Endothelial cell of umbilical vein (primary cell): ENCODE data around the gene ADAMTS12. TPM values are rescaled to one million over a fixed set of nuclear protein-coding genes. Genes with fewer than 3 reads are reported as not detected.

Experiments used
- BruUV-seq: library from RNA; stranded (reverse); fragments of 400-500 nt; replicated peaks from 2 replicates; lab custom pipeline; 2021; lab: Mats Ljungman, UMichigan
- CTCF ChIA-PET: fragments of 300-600, 350-600 bp; sonication (Branson Sonifier 250); formaldehyde crosslinking; loops from one replicate; lab custom pipeline; 2021; ENCODE audit warnings: antibody characterized with exemption, inconsistent platforms; lab: Charles Lee
- POLR2A ChIA-PET: fragments of 300-600, 350-600 bp; sonication (Branson Sonifier 250); formaldehyde crosslinking; loops from one replicate; lab custom pipeline; 2021; ENCODE audit warnings: antibody characterized with exemption, inconsistent platforms; lab: Charles Lee
- DNase-seq: peaks from one replicate; pipeline ENCODE4 v3.0.0-alpha.2; 2011; ENCODE audit warnings: low read depth, low spot score
- FAIRE-seq: peaks from 2 replicates; lab custom pipeline; 2011; peaks lifted over from hg19 to GRCh38; lab: Jason Lieb, UNC
- H2AFZ ChIP-seq: 2 replicates; pipeline ENCODE4 v1.6.0; 2012; ENCODE audit warnings: low read depth, low read length, control low read depth, inconsistent platforms
- H3K27ac ChIP-seq: 2 replicates; pipeline ENCODE4 v1.5.1; 2011; ENCODE audit warnings: low read depth, mild to moderate bottlenecking, control low read depth, low read length, moderate library complexity; ENCODE audit not compliant: insufficient read depth
- H3K27me3 ChIP-seq, 2 experiments: 2 replicates each; pipeline versions ENCODE4 v1.6.0 to v1.6.1; 2011; ENCODE audit warnings: low read length in 2 of 2, mixed read lengths in 1 of 2; ENCODE audit not compliant: control insufficient read depth in 2 of 2, insufficient read depth in 2 of 2
- H3K36me3 ChIP-seq, 2 experiments: 2 replicates in 1 of 2; 3 replicates in 1 of 2; pipeline ENCODE4 v1.5.1; 2011; ENCODE audit warnings: low read length in 2 of 2, mild to moderate bottlenecking in 1 of 2, moderate library complexity in 1 of 2; ENCODE audit not compliant: control insufficient read depth in 2 of 2, insufficient read depth in 2 of 2; ENCODE audit errors: extremely low read depth in 1 of 2
- H3K4me1 ChIP-seq: 3 replicates; pipeline ENCODE4 v1.5.1; 2011; ENCODE audit warnings: mild to moderate bottlenecking, low read length; ENCODE audit not compliant: control insufficient read depth, insufficient read depth; ENCODE audit errors: extremely low read depth
- H3K4me2 ChIP-seq: 2 replicates; pipeline ENCODE4 v1.6.1; 2011; ENCODE audit warnings: low read length, control low read depth, mixed read lengths; ENCODE audit not compliant: insufficient read depth
- H3K4me3 ChIP-seq, 3 experiments: fragments of 200-600 bp in 1 of 3; sonication (generic), shearing (Covaris generic) in 1 of 3; replicated peaks in 1 of 3; 2 replicates each; pipeline ENCODE4 v1.5.1; 2011 to 2016; ENCODE audit warnings: control low read depth in 3 of 3, low read length in 3 of 3, mild to moderate bottlenecking in 2 of 3, inconsistent platforms in 1 of 3, low read depth in 1 of 3, moderate library complexity in 1 of 3; ENCODE audit not compliant: insufficient read depth in 1 of 3
- H3K79me2 ChIP-seq: 2 replicates; pipeline ENCODE4 v1.6.0; 2012; ENCODE audit warnings: low read length, inconsistent platforms; ENCODE audit not compliant: control insufficient read depth, insufficient read depth
- H3K9ac ChIP-seq: replicated peaks from 2 replicates; pipeline ENCODE3; 2011; ENCODE audit warnings: low read length, control low read depth; ENCODE audit not compliant: insufficient read depth; ENCODE audit errors: extremely low read depth
- H3K9me1 ChIP-seq: replicated peaks from 3 replicates; pipeline ENCODE4 v1.6.0; 2011; ENCODE audit warnings: mild to moderate bottlenecking, low read length; ENCODE audit not compliant: control insufficient read depth, insufficient read depth; ENCODE audit errors: extremely low read depth
- H3K9me3 ChIP-seq: replicated peaks from 2 replicates; pipeline ENCODE4 v1.5.1; 2012; ENCODE audit warnings: low read length, inconsistent platforms; ENCODE audit not compliant: control insufficient read depth, insufficient read depth
- H4K20me1 ChIP-seq: replicated peaks from 2 replicates; pipeline ENCODE3; 2011; ENCODE audit warnings: mild to moderate bottlenecking, low read length; ENCODE audit not compliant: control insufficient read depth, insufficient read depth; ENCODE audit errors: extremely low read depth
- EZH2 ChIP-seq: IDR thresholded peaks from 2 replicates; pipeline ENCODE4 v1.6.1; 2012; ENCODE audit warnings: borderline replicate concordance, low read depth, mild to moderate bottlenecking, moderate library complexity, low read length, inconsistent platforms; ENCODE audit not compliant: severe bottlenecking
- FOS ChIP-seq: IDR thresholded peaks from 2 replicates; pipeline ENCODE4 v1.6.1; 2011; ENCODE audit warnings: mild to moderate bottlenecking, low read length, moderate library complexity, borderline replicate concordance; ENCODE audit not compliant: insufficient read depth
- GATA2 ChIP-seq: IDR thresholded peaks from 2 replicates; pipeline ENCODE4 v1.7.0; 2011; ENCODE audit warnings: low read depth, mild to moderate bottlenecking, moderate library complexity, mixed read lengths, low read length; ENCODE audit not compliant: insufficient read length, insufficient read depth
- JUN ChIP-seq: IDR thresholded peaks from 2 replicates; pipeline ENCODE4 v1.6.1; 2011; ENCODE audit warnings: borderline replicate concordance, low read depth; ENCODE audit not compliant: insufficient read length, insufficient read depth
- MYC ChIP-seq: IDR thresholded peaks from one replicate; pipeline ENCODE4 v1.6.1; 2011; ENCODE audit warnings: mild to moderate bottlenecking, low read depth, low read length
- POLR2A ChIP-seq: IDR thresholded peaks from 2 replicates; pipeline ENCODE4 v1.6.1; 2012; ENCODE audit warnings: low read depth, mild to moderate bottlenecking, control low read depth, low read length
- POLR2AphosphoS5 ChIP-seq: IDR thresholded peaks from 2 replicates; pipeline ENCODE4 v1.6.1; 2012; ENCODE audit warnings: low read depth, mild to moderate bottlenecking, control low read depth, low read length, moderate library complexity; ENCODE audit not compliant: insufficient read depth
- dilution Hi-C: fragments of 300-500 bp; cut with MboI; formaldehyde crosslinking; loops from one replicate; pipeline ENCODE4 v1.15.0; 2019; ENCODE audit warnings: low sequenced_read_pairs; ENCODE audit not compliant: extremely low pct_ligation_motif_present
- intact Hi-C: fragments of 100-400 bp; cut with micrococcal nuclease; formaldehyde crosslinking; loops from one replicate; pipeline ENCODE4 v1.10.0; 2022
- polyA plus RNA-seq, 4 experiments: library from polyadenylated mRNA; depleted of rRNA in 3 of 4; stranded (reverse) in 3 of 4; unstranded in 1 of 4; fragments of >200 nt; gene quantifications; 2 replicates each; pipeline versions ENCODE4 v1.2.1 to v1.2.3, GENCODE V29; 2011 to 2012; ENCODE audit warnings: missing spikeins in 1 of 4
- total RNA-seq: library from RNA; stranded (reverse); gene quantifications from 2 replicates; pipeline ENCODE4 v1.2.3, GENCODE V29; 2021
- TF ChIP-seq, protein P1 (sequence below): IDR thresholded peaks from 2 replicates; pipeline ENCODE4 v1.6.1; 2011; ENCODE audit not compliant: insufficient read depth, insufficient read length
- TF ChIP-seq, protein P2 (sequence below), 2 donors: IDR thresholded peaks; 1 replicate in 1 of 2; 2 replicates in 1 of 2; pipeline ENCODE4 v1.5.1; 2011; ENCODE audit warnings: low read length in 2 of 2, mild to moderate bottlenecking in 2 of 2, moderate library complexity in 2 of 2, control low read depth in 1 of 2, inconsistent platforms in 1 of 2, low read depth in 1 of 2; ENCODE audit not compliant: insufficient read depth in 1 of 2; ENCODE audit errors: extremely low read depth in 1 of 2

Gene ADAMTS12
- total and polyA plus RNA-seq, 2 donors (not counting 3 experiments of a cell fraction or from before 2014, with no cell fraction given) = 0.88 TPM; not detected in 1

DNA sequence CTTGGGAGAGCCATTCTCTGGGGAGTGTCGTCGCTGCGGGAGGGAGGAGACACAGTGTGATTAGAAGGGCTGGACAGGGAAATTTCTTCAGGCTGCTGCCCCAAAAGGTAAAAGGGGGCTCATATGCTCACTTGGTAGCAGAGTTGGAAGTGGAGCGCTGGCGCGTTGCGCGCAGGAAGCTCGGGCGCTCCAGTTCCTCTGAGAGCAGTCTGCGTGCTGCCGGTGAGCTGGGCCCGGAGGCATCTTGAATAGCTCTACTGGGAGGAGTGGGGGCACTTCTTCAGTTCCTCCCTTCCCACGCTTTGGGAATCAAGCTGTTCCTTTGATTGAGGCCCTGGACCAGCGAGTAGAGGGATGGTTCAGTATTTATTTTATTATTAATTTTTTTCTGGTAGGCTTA lies 47.1 kb upstream of the ADAMTS12 start:
- dilution Hi-C loops (no loop called here), intact Hi-C loops (no loop called here)
- Histone ChIP-seq H3K9ac (no peak overlapping the region), H3K4me3 (no peak overlapping the region), H3K79me2 (no peaks in the 10 kb centered on the region), H3K9me1 (no peaks in the 10 kb centered on the region), H4K20me1 (no peaks in the 10 kb centered on the region), H3K27ac (no peak overlapping the region), H2AFZ (no peak overlapping the region), H3K4me2 (no peak overlapping the region), H3K4me1 (peaks cover 13% of the 10 kb centered on the region), H3K36me3 (no peaks in the 10 kb centered on the region), H3K27me3 (peaks cover 42 to 49% of the 10 kb centered on the region in 2 experiments), H3K9me3 (no peaks in the 10 kb centered on the region)
- DNase-seq = no peak
- TF ChIP-seq FOS (no peak), POLR2A (no peak), EZH2 (no peak), JUN (no peak), POLR2AphosphoS5 (no peak), GATA2 (no peak), MYC (no peak)
- TF ChIP-seq, protein P1, sequence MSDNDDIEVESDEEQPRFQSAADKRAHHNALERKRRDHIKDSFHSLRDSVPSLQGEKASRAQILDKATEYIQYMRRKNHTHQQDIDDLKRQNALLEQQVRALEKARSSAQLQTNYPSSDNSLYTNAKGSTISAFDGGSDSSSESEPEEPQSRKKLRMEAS = no peak
- TF ChIP-seq, protein P2, sequence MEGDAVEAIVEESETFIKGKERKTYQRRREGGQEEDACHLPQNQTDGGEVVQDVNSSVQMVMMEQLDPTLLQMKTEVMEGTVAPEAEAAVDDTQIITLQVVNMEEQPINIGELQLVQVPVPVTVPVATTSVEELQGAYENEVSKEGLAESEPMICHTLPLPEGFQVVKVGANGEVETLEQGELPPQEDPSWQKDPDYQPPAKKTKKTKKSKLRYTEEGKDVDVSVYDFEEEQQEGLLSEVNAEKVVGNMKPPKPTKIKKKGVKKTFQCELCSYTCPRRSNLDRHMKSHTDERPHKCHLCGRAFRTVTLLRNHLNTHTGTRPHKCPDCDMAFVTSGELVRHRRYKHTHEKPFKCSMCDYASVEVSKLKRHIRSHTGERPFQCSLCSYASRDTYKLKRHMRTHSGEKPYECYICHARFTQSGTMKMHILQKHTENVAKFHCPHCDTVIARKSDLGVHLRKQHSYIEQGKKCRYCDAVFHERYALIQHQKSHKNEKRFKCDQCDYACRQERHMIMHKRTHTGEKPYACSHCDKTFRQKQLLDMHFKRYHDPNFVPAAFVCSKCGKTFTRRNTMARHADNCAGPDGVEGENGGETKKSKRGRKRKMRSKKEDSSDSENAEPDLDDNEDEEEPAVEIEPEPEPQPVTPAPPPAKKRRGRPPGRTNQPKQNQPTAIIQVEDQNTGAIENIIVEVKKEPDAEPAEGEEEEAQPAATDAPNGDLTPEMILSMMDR (IDR thresholded peaks at IDR 0.05; ENCODE audit: extremely low read depth in 1 of 2, insufficient read depth in 1 of 2, low read depth in 1 of 2, low read length in 2 of 2) = no peak
- BruUV-seq = no TSS peak
- no peak for FAIRE-seq
- CTCF ChIA-PET = interaction anchor here (0.6 to 2.5 kb wide), 3 partner anchors 57 to 503 kb away, joined by 3 to 10 read pairs (median 5); no protein-coding TSS in a partner anchor
- POLR2A ChIA-PET = no interaction called here
